GM18508 (cell line): ENCODE data around the gene MYO5B.

ENCODE experiments used
- ATAC-seq: cut with Tn5 transposase; IDR thresholded peaks from one replicate; pipeline ENCODE4 v1.9.1; 2021; ENCODE audit warnings: moderate number of reproducible peaks; ENCODE audit not compliant: insufficient read depth, unreplicated experiment

MYO5B gene

GRCh38 chr18:50079571-50080295 is 115.2 kb downstream of the MYO5B start:
- ATAC-seq = no peak

DNA sequence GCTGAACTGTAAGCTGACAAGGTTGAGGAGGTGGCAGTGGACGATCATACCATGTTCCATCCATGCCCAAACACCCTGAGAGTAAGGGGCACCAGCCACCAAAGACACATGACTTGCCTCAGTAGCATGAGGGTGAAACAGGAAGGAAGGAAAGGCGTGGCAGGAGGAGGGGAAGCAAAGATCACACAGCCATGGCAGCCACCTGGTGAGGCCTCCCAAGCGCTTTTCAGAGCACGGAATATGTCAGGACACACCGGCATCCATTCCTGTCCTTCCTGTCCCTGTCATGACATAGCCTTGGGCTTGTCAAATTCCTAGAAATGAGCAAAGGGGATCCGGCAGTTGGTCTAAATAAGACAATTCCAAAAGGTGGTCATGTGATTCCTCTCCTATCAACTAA is 118.7 kb downstream of the MYO5B start:
- no peak for ATAC-seq

GRCh38 chr18:50075772-50076171 is 119.2 kb downstream of the MYO5B start:
- no peak for ATAC-seq

- no peak for ATAC-seq
Observed at GRCh38 chr18:50074404-50074803, 120.5 kb downstream of the MYO5B start.

DNA sequence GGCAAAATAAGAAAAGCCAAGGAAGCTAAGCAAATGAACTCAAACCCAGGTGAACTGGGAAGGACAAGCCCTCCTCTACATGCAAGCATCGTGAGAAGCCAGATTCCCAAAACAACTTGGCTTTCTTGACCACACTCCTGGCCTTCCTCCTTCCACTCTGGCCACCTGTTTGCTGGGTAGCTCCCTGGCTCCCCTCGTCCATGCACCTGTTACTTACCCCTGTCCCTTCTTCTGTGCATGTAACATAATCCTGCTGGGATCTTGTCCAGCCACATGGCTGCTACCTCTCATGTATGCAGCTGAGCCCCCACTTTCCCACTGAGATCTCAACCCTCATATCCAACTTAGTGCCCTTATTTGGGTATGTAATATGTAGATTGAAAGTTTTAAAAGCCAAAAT is 121.6 kb downstream of the MYO5B start:
- no peak for ATAC-seq

GRCh38 chr18:50072146-50072545 is 122.8 kb downstream of the MYO5B start:
- ATAC-seq = no peak

GRCh38 chr18:50071397-50071796 is 123.5 kb downstream of the MYO5B start:
- ATAC-seq = no peak

GRCh38 chr18:50069422-50069821 is 125.5 kb downstream of the MYO5B start:
- ATAC-seq = no peak

DNA sequence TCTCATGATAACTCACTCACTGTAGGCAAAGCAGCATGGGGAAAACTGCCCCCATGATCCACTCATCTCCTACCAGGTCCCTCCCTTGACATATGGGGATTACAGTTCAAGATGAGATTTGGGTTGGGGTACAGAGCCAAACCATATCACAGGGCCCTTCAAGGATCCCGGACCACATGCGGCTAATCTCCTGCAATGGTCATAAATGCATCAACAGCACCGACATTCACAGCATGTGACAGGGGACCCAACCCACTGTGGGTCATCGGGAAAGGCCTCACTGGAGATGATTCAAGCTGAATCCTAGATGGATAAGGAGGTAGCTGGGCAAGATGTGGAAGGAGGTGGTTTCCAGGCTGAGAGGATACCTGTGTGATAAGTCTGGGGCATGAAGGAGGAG is 129.4 kb downstream of the MYO5B start:
- no peak for ATAC-seq

GRCh38 chr18:50065039-50065438 is 129.9 kb downstream of the MYO5B start:
- ATAC-seq = no peak

GRCh38 chr18:50061876-50062517 is 132.9 kb downstream of the MYO5B start:
- ATAC-seq = no peak

GRCh38 chr18:50060822-50061221 is 134.1 kb downstream of the MYO5B start:
- no peak for ATAC-seq

DNA sequence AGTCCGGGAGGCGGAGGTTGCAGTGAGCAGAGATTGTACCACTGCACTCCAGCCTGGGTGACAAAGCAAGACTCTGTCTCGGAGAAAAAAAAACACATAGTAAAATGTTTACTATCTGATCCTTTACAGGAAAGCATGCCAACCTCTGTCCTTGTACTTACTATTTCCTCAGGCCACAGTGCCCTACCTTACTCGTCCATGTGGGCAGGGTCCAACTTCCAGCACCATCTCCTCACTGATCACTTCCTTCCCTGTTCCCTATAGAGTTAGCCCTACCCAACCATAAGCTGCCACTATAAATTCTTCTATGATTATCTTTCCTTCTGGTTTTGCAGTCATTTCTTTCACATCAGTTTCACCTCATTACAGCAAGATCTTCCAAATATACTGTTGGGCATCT is 136.2 kb downstream of the MYO5B start:
- ATAC-seq = no peak

GRCh38 chr18:50057009-50057408 is 137.9 kb downstream of the MYO5B start:
- no peak for ATAC-seq

DNA sequence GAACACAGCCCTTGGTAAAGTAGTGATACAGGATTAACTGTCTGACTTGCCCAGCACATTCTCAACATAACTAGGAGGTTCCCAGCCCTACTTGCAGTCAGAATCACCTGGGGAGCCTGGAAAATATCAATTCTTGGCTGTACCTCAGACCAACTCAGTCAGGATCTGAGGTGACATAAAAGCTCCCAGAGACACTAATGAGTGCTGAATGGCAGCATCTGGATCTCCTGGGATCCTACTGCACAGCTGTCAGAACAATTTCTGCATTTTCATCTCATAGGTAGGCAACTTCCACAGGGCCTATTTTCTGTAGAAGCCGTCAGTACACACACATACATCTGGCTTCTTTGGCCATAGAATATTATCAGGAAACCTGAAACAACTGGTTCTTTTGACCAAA is 138.8 kb downstream of the MYO5B start:
- no peak for ATAC-seq

DNA sequence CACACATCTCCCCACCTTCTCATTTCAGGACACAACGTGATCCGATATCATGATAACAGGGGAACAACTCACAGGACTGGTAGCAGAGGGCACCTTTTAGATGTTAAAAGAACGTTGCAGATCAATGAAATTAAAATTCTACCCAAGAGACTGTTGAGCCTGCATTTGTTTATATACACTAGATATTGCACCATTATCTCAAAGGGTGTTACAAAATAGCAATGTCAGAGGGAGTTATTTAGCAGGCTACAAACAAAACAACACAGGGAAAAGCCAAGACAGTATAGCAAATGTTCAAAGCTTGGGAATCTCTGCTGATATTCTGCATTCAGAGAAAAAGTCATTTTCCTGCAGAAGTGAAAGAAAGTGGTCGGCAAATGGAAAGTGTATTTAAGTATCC is 139.5 kb downstream of the MYO5B start:
- ATAC-seq = no peak

DNA sequence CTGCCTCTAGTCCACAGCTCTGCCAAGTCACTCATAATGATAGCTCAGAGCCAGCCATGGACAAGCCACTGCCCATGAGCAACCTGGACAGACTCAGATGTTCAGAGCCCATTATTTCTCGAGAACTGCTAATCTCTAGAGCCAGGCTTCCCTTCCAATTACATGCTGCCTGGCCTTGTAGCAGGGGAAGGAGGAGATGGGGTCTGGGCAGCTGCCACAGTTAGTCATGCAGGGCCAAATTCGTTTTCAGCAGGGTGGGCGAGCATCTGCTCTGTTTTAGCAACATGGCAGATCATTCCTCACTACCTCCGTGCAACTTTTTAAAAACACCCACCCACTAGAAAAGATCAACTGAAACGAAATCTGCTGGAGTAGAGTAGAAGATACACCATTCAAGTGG is 141.8 kb downstream of the MYO5B start:
- no peak for ATAC-seq

DNA sequence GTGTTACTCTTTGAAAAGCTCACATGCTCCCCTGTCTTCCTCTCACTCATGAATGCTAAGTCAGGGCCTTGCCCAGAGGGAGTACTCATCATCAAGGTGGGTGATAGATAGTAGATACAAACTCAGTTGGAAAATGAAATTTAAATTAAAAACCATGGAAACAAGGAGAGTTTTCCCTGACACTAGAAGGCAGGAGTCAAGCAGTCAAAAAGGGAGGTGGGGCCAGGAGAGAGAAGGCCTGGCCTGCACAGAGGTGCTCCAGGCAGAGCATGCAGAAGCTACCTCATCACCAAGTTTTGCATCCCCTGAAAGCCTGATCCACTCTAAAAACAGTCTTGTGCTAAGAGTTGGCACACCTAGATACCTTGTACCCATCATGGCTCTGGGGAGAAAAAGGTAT is 143.7 kb downstream of the MYO5B start:
- ATAC-seq = no peak

- no peak for ATAC-seq
Observed at GRCh38 chr18:50045126-50045525, 149.8 kb downstream of the MYO5B start.

GRCh38 chr18:50044402-50044801 is 150.5 kb downstream of the MYO5B start:
- no peak for ATAC-seq

- no peak for ATAC-seq
Observed at GRCh38 chr18:50042611-50043010, 152.3 kb downstream of the MYO5B start.

GRCh38 chr18:50039746-50040145 is 155.2 kb downstream of the MYO5B start:
- ATAC-seq = no peak
